A549 (cell line): ENCODE data around the gene RERE. TPM values are rescaled to one million over a fixed set of nuclear protein-coding genes. Genes with fewer than 3 reads are reported as not detected.

Source experiments
- ATAC-seq, 2 experiments: fragments of 200-7000 bp in 1 of 2; fragments of >200 bp in 1 of 2; cut with Nextera tagmentation in 1 of 2; cut with Tn5 transposase in 1 of 2; 3 replicates each; pipeline versions ENCODE4 v1.8.0 to v1.9.1; 2018 to 2020; ENCODE audit warnings: mild to moderate bottlenecking in 1 of 2, moderate library complexity in 1 of 2
- CTCF ChIA-PET: fragments of 300-600 bp; sonication (Branson Sonifier 250); formaldehyde crosslinking; extraction: SDS; loops from one replicate; lab custom pipeline; 2021; ENCODE audit warnings: antibody characterized with exemption, inconsistent platforms; lab: Yijun Ruan, JAX
- POLR2A ChIA-PET: fragments of 350-600 bp; formaldehyde crosslinking; extraction: SDS; loops from one replicate; lab custom pipeline; 2021; ENCODE audit warnings: antibody characterized with exemption, inconsistent platforms; lab: Yijun Ruan, JAX
- DNase-seq, 2 experiments: peaks; one replicate each; pipeline versions ENCODE4 v3.0.0 to v3.0.0-alpha.2; 2011 to 2016; ENCODE audit warnings: low read depth in 1 of 2, low spot score in 1 of 2
- FAIRE-seq: peaks from 2 replicates; lab custom pipeline; 2011; peaks lifted over from hg19 to GRCh38; lab: Jason Lieb, UNC
- H3K27ac ChIP-seq, 2 experiments: fragments of >200 bp; sonication (Bioruptor Twin); formaldehyde crosslinking; 3 replicates each; pipeline ENCODE4 v1.5.1; 2016 to 2017
- H3K4me1 ChIP-seq: fragments of >200 bp; sonication (Bioruptor Twin); formaldehyde crosslinking; 3 replicates; pipeline ENCODE4 v1.6.1; 2016
- H3K4me2 ChIP-seq: fragments of >200 bp; sonication (Bioruptor Twin); formaldehyde crosslinking; 3 replicates; pipeline ENCODE4 v1.6.1; 2016
- H3K4me3 ChIP-seq: fragments of >200 bp; sonication (Bioruptor Twin); formaldehyde crosslinking; 3 replicates; pipeline ENCODE4 v1.5.1; 2016
- H3K9me3 ChIP-seq: fragments of >200 bp; sonication (Bioruptor Twin); formaldehyde crosslinking; 3 replicates; pipeline ENCODE4 v1.6.1; 2016
- CBX8 ChIP-seq: fragments of 200-600 bp; sonication (generic); IDR thresholded peaks from 2 replicates; pipeline ENCODE4 v1.6.1; 2016
- FOSB ChIP-seq: fragments of 250-450 bp; sonication (Bioruptor Pico); IDR thresholded peaks from 2 replicates; pipeline ENCODE4 v1.5.0; 2020; ENCODE audit warnings: mild to moderate bottlenecking, moderate library complexity
- FOXS1 ChIP-seq: fragments of 250-450 bp; sonication (Bioruptor Pico); IDR thresholded peaks from 2 replicates; pipeline ENCODE4 v1.5.0; 2020; ENCODE audit warnings: mild to moderate bottlenecking, moderate library complexity
- HDAC2 ChIP-seq: fragments of 200-600 bp; sonication (generic); IDR thresholded peaks from 2 replicates; pipeline ENCODE4 v1.6.1; 2016
- HOXA7 ChIP-seq: fragments of 250-450 bp; sonication (Bioruptor Pico); IDR thresholded peaks from 2 replicates; pipeline ENCODE4 v1.5.0; 2020; ENCODE audit warnings: mild to moderate bottlenecking, moderate library complexity
- HOXB13 ChIP-seq: fragments of 250-450 bp; sonication (Bioruptor Pico); IDR thresholded peaks from 2 replicates; pipeline ENCODE4 v1.5.0; 2020; ENCODE audit warnings: low read depth, mild to moderate bottlenecking, moderate library complexity
- JUN ChIP-seq, 2 experiments: fragments of >200 bp; sonication (Bioruptor Twin); formaldehyde crosslinking; IDR thresholded peaks; 2 replicates in 1 of 2; 3 replicates in 1 of 2; pipeline ENCODE4 v1.6.1; 2016 to 2017
- KDM1A ChIP-seq: fragments of 200-600 bp; sonication (generic); IDR thresholded peaks from 2 replicates; pipeline ENCODE4 v1.6.1; 2016; ENCODE audit warnings: low read depth, mild to moderate bottlenecking
- MAFK ChIP-seq: fragments of 450-650 bp; IDR thresholded peaks from 2 replicates; pipeline ENCODE4 v1.6.1; 2014; ENCODE audit not compliant: partially characterized antibody
- PHF8 ChIP-seq: fragments of 200-600 bp; sonication (generic); IDR thresholded peaks from 2 replicates; pipeline ENCODE4 v1.6.1; 2016; ENCODE audit warnings: low read depth, mild to moderate bottlenecking, antibody characterized with exemption, moderate library complexity, borderline replicate concordance
- RAD21 ChIP-seq, 2 experiments: fragments of >200 bp in 1 of 2; sonication (Bioruptor Twin) in 1 of 2; formaldehyde crosslinking in 1 of 2; IDR thresholded peaks in 1 of 2; conservative IDR thresholded peaks in 1 of 2; 2 replicates in 1 of 2; 3 replicates in 1 of 2; pipeline ENCODE4 v1.6.1; 2012 to 2018; ENCODE audit warnings: inconsistent platforms in 1 of 2
- RARB ChIP-seq: fragments of 250-450 bp; sonication (Bioruptor Pico); IDR thresholded peaks from 2 replicates; pipeline ENCODE4 v1.8.0; 2021; ENCODE audit warnings: mild to moderate bottlenecking, moderate library complexity
- RCOR1 ChIP-seq: fragments of 150-350 bp; IDR thresholded peaks from 2 replicates; pipeline ENCODE4 v1.6.1; 2014; ENCODE audit warnings: antibody characterized with exemption, low read length, low read depth
- RFX5 ChIP-seq: fragments of 450-650 bp; IDR thresholded peaks from 2 replicates; pipeline ENCODE4 v1.7.1; 2014; ENCODE audit warnings: antibody characterized with exemption, mild to moderate bottlenecking, moderate library complexity
- USF2 ChIP-seq: fragments of 450-650 bp; IDR thresholded peaks from 2 replicates; pipeline ENCODE4 v1.6.1; 2014; ENCODE audit warnings: antibody characterized with exemption
- ZNF302 ChIP-seq: fragments of 250-450 bp; sonication (Bioruptor Pico); IDR thresholded peaks from 2 replicates; pipeline ENCODE4 v1.9.0; 2021; ENCODE audit warnings: inconsistent platforms, mild to moderate bottlenecking, moderate library complexity
- WGBS: methylation state at CpG from one replicate; pipeline ENCODE4 v1.1.6; 2017; ENCODE audit errors: missing lambda C conversion rate; 5-methylcytosine and 5-hydroxymethylcytosine counted together
- polyA plus RNA-seq, 4 experiments: library from polyadenylated mRNA; depleted of rRNA in 3 of 4; stranded (reverse); fragments of >200 nt; fragmentation: RNase III in 1 of 4; extraction: RNeasy Plus Mini Kit Qiagen cat#74134 plus additional on column Dnase treatment in 1 of 4; gene quantifications; 2 replicates in 3 of 4; 3 replicates in 1 of 4; pipeline ENCODE4 v1.2.3, GENCODE V29; 2011 to 2017
- TF ChIP-seq, protein P1 (sequence below): fragments of 200-600 bp; sonication (generic); IDR thresholded peaks from 2 replicates; pipeline ENCODE4 v1.6.1; 2016; ENCODE audit warnings: antibody characterized with exemption, mild to moderate bottlenecking, moderate library complexity

Gene RERE
- polyA plus RNA-seq, 2 of the 4 experiments (the other 2 are of a cell fraction): 12.6 to 28.6 TPM

DNA sequence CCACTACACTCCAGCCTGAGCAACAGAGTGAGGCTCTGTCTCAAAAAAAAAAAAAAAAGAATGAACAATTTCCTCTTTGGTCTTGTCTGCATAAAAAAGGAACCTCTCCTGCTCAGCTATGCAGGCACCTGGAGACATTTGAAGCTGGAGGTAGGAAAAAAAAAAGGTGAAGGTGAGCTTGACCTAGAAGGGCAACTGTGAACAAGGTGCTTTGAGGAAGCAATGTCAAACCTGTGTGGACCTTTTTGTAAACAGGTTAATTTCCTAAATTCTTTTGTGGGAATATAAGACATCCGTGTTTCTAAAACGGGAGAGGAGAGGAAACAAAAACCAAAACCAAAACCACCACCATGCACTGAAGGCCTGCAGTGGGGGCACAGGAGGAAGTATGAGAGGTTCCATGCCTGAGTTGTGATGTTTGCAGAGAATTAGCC lies 422.0 kb downstream of the RERE start:
- no peak overlapping the region for H3K4me2 ChIP-seq
- TF ChIP-seq RFX5 (no peak), CBX8 (no peak), RARB (no peak)
- FAIRE-seq (no peak), DNase-seq (no peak), ATAC-seq (no peak)
- 89% methylated on average over 2 of the region's 2 CpGs for WGBS
- POLR2A ChIA-PET: no interaction called here
- CTCF ChIA-PET: interaction anchor here (0.6 to 1.2 kb wide), 2 partner anchors 27 to 331 kb away, joined by 3 read pairs; no protein-coding TSS in a partner anchor
- H3K4me3 ChIP-seq: no peak overlapping the region
- peaks cover 43% of the 10 kb centered on the region for H3K4me1 ChIP-seq
- no peaks in the 10 kb centered on the region for H3K9me3 ChIP-seq
- H3K27ac ChIP-seq: peak overlapping the region in 1 of 2 experiments; percentile 62; a peak in 1 of 6 replicates

DNA sequence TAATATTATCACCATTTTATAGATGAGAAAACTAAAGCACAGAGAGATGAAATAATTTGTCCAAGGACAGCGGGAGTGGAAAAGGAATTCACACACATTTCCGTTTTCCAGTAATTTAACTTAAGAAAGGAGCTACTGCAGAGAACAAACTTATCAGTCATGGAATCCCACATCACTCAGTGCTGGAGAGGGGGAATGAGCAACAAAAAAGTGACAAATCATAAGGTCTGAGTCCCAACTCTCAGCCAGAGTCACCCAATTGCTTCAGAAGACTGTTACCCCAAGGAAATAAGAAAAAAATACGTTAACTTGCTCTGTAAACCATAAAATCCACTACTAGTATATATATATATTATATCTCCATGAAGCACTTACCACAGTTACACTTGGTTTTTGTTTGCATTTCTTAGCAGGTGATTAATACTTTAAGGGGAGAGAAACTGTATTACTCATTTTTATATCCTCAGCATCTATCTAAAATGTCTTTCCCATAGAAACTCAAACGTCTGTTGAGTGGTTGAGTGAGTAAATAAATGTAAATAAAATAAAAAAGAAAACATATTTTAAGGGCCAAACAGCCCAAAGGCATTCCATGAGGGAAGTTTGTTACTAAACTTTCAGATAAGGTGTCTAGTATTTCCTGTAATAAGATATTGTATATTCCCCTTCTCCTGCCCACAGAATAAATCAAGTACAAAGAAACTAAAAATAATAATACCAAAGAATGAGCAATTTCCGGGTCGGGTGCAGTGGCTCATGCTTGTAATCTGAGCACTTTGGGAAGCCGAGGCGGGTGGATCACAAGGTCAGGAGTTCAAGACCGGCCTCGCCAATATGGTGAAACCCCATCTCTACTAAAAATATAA lies 422.8 kb downstream of the RERE start:
- no peak for TF ChIP-seq FOSB (CRISPR knock-in tag)
- no peak for TF ChIP-seq RCOR1
- no peak for TF ChIP-seq ZNF302 (CRISPR knock-in tag)
- TF ChIP-seq HOXA7 (CRISPR knock-in tag): no peak
- TF ChIP-seq PHF8: no peak
- TF ChIP-seq FOXS1 (CRISPR knock-in tag): no peak
- TF ChIP-seq CBX8: no peak
- no peak for TF ChIP-seq MAFK
- TF ChIP-seq RFX5: no peak
- TF ChIP-seq RAD21 (conservative IDR thresholded peaks at IDR 0.05 in 1 of 2, IDR thresholded peaks at IDR 0.05 in 1 of 2): no peak
- Histone ChIP-seq H3K27ac (no peak overlapping the region; a peak in 1 of 6 replicates), H3K4me3 (no peak overlapping the region), H3K4me1 (peaks cover 43% of the 10 kb centered on the region), H3K4me2 (no peak overlapping the region), H3K9me3 (no peaks in the 10 kb centered on the region)
- ATAC-seq (no peak), FAIRE-seq (no peak), DNase-seq (no peak)
- ChIA-PET CTCF (interaction anchor here (0.6 to 1.2 kb wide), 2 partner anchors 16 to 332 kb away, joined by 3 read pairs; no protein-coding TSS in a partner anchor), POLR2A (no interaction called here)
- WGBS: 70% methylated on average over 10 of the region's 10 CpGs

DNA sequence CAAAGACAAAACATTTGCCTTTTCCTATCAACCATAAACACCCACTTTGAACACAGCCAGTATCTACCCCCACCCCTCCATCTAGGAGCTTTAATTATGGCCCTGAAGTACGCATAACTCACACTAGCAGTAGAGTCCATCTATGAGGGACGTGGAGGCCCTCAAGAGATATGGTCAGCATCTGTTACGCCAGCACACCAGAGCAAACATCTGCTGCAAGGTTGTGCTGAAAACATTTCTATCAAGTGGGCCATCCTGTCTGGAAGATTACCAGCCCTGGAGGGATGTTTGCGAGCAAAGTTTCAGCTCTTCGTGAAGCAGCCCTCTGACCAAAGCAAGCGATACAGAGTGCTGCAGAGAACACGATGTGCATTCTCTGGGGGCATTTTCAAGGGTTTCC lies 424.9 kb downstream of the RERE start:
- Histone ChIP-seq H3K4me1 (peaks cover 32% of the 10 kb centered on the region), H3K9me3 (no peaks in the 10 kb centered on the region), H3K27ac (no peak overlapping the region), H3K4me2 (no peak overlapping the region), H3K4me3 (no peak overlapping the region)
- TF ChIP-seq, protein P1, sequence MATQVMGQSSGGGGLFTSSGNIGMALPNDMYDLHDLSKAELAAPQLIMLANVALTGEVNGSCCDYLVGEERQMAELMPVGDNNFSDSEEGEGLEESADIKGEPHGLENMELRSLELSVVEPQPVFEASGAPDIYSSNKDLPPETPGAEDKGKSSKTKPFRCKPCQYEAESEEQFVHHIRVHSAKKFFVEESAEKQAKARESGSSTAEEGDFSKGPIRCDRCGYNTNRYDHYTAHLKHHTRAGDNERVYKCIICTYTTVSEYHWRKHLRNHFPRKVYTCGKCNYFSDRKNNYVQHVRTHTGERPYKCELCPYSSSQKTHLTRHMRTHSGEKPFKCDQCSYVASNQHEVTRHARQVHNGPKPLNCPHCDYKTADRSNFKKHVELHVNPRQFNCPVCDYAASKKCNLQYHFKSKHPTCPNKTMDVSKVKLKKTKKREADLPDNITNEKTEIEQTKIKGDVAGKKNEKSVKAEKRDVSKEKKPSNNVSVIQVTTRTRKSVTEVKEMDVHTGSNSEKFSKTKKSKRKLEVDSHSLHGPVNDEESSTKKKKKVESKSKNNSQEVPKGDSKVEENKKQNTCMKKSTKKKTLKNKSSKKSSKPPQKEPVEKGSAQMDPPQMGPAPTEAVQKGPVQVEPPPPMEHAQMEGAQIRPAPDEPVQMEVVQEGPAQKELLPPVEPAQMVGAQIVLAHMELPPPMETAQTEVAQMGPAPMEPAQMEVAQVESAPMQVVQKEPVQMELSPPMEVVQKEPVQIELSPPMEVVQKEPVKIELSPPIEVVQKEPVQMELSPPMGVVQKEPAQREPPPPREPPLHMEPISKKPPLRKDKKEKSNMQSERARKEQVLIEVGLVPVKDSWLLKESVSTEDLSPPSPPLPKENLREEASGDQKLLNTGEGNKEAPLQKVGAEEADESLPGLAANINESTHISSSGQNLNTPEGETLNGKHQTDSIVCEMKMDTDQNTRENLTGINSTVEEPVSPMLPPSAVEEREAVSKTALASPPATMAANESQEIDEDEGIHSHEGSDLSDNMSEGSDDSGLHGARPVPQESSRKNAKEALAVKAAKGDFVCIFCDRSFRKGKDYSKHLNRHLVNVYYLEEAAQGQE: no peak
- no peak for TF ChIP-seq PHF8
- no peak for TF ChIP-seq USF2
- no peak for TF ChIP-seq HDAC2
- no peak for TF ChIP-seq HOXB13 (CRISPR knock-in tag)
- no peak for TF ChIP-seq RFX5
- no peak for TF ChIP-seq JUN (IDR thresholded peaks at IDR 0.05)
- TF ChIP-seq KDM1A: no peak
- WGBS: 99% methylated on average over 7 of the region's 7 CpGs
- ATAC-seq: no peak
- ChIA-PET CTCF (no interaction called here), POLR2A (no interaction called here)
- no peak for FAIRE-seq
- no peak for DNase-seq
